Islet precursor cell (in vitro differentiated cells): ENCODE measurements around the gene GNAT1.

Experiments used
- DNase-seq: peaks from one replicate; pipeline ENCODE4 v3.0.0-alpha.2; 2018

The GNAT1 gene

GRCh38 chr3:50163572-50164455, 27.6 kb upstream of the GNAT1 start:
- DNase-seq = no peak

- DNase-seq = no peak
Measured at GRCh38 chr3:50164481-50164880, 26.9 kb upstream of the GNAT1 start.

GRCh38 chr3:50164984-50165909, 26.2 kb upstream of the GNAT1 start:
- peak; percentile 85 for DNase-seq

GRCh38 chr3:50165910-50166538, 25.4 kb upstream of the GNAT1 start:
- DNase-seq = no peak

DNA sequence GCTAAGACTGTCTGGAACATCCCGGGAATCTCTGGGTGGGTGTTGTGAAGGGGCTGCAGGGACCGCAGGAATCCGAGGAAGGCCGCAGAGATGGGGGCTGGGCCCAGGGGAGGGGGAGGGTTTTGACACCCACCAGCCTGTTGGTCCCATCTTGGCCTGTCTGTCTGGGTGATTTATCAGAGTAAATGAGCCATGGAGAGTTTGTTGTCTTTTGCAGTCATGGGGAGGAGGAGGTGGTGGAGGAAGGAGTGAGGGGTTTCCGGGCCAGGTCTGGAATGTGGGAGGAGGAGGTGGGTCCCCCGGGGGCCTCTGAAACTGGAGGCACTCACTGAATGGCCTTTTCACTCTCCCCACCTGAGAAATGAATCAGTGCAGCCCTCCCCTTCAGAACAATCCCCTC, 24.8 kb upstream of the GNAT1 start:
- DNase-seq = no peak

DNA sequence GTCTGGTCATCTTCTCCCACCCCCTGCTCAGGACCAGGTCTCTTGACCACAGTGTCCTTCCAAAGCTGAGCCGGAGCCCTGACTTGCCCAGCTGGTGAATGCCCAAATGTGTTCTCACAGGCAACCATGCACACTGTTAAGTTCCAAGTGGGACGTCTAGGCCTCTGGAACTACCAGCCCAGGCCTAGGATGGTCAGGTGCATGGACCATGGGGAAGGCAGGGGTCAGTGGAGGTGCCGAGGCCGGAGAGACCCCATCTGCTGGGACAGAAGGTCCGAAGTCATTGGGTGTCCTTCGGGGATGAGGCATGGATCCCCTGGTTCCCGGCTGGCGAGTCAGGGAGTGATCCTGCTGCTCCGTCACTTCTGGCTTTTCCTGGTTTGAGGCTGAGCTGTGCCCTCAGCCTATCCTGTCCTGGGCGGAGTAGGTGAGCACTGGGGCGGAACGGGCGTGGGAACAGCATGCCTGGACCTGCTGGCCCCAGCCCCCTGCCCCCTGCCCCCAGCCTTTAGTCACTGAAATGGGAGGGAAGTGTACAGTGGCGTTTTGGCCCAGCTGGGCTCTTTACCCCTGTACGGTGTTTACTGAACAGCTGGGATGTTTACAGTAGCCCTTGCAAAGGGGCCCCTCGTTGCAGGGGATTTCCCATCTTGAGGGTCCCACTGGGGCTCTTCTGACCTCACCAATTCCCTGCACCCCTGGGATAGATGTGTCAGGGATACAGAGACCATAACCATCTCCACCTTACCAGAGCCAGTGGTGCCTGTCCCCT, 24.2 kb upstream of the GNAT1 start:
- DNase-seq = no peak

GRCh38 chr3:50167841-50168209, 23.6 kb upstream of the GNAT1 start:
- DNase-seq = no peak

GRCh38 chr3:50168388-50168787, 23.0 kb upstream of the GNAT1 start:
- DNase-seq = no peak

DNA sequence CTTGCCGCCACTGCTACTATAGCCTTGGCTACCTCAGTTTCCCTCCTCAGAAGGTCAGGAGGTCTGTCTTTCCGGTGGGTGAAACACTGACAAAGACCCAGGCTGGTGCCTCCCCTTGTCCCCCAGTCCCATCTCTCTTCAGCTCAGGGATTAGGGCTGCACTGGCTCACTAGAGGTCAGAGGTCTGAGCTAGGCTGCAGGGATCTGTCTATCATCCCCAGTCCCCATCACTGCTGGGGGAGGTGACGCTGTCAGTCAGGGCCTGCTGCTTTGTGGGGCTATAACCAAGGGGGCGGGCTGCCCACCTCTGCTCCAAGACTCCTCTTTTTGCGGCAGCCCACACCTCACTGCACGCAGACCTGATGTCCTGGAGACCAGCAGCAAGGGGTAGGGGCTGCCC, 22.6 kb upstream of the GNAT1 start:
- DNase-seq = no peak

DNA sequence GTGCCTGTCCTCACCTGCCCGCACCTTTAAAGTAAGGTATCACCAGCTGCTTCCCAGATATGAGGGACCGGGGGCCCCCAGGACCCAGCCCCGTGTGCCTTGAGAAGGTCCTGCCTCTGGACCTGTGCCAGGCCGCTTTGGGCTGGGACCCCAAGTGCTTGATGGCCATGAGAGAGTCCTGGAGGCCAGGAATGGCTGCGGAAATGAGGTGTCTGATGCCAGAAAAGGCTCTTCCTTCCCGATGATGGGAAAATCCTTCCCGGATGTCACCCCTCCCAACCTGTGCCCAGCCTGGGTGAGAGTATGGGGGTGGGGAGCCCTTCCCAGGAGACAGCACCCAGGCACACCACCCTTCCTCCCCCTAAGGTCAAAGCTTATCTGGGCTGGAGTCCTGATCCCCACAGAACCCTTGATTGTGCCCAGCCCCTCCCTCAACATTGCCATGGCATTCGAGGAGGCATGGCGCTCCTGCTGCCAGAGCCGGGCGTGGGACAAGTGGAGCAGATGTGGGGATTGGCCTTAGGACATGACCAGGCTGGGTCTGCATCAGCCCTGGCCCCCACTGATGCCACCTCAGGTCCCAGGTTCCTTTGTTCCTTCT, 22.1 kb upstream of the GNAT1 start:
- no peak for DNase-seq

DNA sequence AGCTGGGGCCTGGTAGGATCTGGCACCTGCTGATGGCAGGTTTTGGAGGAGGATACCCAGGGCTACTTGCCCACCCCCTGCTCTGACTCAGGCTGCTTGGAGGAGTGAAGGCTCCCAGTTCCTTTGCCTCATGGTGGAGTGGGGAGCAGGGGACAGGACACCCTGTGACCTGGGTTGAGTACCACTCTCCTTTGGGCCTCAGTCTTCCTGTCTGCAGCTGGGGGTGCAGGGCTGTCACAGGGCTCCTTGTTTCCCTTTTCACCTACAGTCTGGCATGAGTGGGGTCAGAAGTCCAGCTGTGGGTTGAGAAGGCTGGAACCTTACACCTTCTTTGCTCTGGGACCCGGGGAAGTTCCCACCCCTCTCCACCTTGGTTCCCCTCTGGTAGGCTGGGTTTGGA, 21.6 kb upstream of the GNAT1 start:
- no peak for DNase-seq

GRCh38 chr3:50170689-50171088, 20.7 kb upstream of the GNAT1 start:
- DNase-seq = no peak

DNA sequence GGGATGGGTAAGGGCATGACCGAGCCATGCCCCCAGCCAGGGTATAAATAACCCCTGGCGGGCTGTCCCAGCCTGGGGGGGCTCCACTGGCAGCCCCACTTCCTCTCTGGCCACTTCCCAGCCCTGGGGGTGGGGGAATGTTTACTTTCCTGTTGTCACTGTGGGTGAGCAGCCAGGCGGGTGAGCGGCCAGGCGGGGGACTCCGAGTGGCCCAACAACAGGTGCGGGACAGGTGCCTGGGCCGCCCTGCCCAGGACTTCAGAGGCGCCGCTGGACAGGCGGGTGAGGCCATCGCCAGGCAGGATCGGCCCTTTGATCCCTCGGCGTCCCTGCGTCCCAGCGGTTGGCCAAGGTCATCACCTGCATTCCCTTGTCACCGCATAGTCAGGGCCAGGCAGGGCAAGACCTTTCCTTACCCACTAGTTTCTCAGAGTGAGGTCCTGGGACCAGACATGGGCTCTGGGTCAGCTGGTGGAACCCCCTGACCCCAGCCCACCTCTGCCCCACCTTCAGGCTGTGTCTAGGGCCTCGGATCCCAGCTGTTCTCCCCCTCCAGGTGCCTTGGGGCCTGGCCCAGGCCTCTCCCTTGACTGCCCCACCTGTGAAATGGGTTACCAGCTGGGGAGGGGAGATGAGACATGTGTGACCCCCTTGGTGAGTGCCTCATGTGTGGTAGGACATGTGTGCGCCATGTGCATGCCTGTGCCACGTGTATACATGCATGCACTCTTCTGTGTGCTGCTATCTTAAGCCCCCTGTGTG, 19.7 kb upstream of the GNAT1 start:
- DNase-seq = no peak

DNA sequence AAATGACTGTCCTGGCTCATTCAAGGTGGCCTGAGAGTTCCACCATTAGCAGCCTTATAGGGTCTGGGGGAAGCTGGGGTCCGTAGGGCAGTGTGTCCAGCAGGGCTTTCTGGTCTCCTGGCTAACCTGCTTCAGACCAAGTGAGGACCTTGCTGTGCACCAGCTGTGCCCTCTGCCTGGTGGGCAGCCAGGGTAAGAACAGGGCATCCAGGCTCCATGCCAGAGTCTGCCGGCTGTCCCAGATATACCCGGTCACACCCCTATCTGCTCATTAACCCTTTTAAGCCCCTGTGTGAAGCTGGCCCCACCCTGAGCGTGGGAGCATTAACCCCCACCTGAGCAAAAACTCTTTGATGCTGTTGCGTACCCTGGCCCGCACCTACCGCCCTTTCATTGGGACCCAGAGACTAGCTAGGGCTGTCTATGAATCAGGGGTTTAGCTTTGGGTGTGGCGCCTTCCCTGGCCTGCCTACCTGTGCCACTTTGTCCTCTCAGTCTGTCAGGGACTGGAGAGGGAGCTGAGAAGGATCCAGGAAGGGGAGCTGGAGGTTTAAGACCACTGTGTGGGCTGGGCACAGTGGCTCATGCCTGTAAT, 18.7 kb upstream of the GNAT1 start:
- DNase-seq = no peak

DNA sequence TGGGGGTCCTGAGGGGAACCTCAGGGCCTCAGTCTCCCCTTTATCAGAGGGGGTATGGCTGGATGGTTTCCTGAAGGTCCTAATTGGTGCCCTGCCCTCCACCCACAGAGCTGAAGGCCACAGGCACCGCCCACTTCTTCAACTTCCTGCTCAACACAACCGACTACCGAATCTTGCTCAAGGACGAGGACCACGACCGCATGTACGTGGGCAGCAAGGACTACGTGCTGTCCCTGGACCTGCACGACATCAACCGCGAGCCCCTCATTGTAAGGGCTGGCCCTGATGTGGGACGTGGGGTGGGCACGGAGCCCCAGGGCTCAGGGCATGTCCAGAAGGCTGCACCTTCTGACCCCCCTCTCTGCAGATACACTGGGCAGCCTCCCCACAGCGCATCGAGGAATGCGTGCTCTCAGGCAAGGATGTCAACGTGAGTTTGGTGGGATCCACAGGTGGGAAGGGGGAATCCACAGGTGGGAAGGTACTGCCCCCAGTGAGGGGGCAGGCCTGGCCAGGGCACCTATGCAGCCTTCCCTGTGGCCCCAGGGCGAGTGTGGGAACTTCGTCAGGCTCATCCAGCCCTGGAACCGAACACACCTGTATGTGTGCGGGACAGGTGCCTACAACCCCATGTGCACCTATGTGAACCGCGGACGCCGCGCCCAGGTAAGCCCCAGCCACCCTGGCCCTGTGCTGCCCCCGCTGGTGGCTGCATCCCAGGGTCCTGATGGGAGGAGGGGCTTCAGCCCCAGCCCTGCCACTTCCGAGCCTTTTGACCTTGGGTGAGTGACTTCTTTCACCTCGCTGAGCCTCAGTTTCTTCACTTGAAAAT, 17.5 kb upstream of the GNAT1 start:
- no peak for DNase-seq

DNA sequence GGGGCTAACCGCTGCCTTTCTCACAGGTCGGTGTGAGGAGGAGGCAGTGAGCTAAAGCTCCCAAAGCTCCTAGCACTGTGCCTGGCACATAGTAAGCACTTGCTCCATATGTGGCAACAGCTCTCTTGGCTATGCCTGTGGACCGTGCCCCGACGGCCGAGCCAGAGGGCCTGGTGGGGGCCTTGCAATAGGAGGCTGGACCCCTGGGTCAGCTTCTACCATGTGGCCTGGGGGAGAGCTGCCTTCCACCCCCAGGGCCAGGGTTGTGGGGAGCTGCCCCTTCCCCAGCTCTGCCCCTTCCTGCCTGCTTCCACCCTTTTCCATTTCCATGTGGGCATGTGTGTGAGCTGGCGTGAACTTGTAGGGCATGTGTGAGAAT, 16.9 kb upstream of the GNAT1 start:
- DNase-seq = no peak

DNA sequence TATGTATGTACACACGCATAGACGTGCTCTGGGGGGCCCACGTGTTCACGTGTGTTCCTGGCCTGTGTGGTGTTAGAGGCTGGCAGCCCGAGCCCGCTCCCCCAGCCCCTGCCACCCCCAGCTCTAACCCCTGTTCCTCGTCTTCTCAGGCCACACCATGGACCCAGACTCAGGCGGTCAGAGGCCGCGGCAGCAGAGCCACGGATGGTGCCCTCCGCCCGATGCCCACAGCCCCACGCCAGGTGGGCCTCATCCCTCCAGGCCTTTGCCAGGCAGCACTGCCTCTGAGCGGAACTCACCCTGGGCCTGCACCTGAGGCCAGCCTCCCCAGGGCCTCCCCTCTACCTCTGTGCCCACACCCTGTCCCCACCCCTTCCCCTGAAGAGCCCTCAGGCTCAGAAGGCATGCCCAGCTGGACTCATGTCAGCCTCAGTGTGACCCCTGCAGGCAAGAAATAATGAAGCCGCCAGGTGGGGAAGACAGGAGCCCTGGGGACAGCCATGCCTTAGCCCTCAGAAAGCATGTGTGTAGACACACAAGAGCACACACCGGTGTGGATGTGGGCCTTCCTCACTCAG, 16.4 kb upstream of the GNAT1 start:
- DNase-seq = no peak

DNA sequence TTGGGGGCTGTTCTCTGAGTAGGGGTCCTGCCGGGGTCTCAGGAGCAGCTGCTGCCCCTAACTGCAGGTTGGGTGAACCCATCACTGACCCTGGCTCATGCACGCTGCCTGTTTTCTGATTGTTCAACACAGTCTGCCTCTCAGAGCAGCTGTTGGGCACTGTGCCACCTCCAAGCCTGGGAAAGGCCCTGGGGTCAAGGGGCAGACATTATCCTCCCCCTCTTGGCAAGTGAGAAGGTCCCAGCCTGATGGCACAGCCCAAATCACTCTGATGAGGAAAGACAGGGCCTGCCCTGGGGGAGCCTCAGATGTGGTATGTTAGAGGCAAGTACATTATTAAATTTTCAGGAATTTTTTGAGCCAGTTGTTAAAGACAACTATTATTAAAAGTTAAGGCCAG, 14.1 kb upstream of the GNAT1 start:
- DNase-seq = no peak

DNA sequence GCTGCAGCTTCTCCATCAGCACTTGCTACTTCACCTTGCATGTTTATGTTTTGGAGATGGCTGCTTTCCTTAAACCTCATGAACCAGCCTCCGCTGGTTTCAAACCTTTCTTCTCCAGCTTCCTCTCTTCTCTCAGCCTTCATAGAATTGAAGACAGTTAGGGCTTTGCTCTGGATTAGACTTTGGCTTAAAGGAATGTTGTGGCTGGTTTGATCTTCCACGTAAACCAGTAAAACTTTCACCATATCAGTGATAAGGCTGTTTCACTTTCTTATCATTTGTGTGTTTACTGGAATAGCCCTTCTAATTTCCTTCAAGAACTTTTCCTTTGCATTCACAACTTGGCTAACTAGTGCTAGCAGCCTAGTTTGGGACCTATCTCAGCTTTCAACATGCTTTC, 11.7 kb upstream of the GNAT1 start:
- DNase-seq = no peak

DNA sequence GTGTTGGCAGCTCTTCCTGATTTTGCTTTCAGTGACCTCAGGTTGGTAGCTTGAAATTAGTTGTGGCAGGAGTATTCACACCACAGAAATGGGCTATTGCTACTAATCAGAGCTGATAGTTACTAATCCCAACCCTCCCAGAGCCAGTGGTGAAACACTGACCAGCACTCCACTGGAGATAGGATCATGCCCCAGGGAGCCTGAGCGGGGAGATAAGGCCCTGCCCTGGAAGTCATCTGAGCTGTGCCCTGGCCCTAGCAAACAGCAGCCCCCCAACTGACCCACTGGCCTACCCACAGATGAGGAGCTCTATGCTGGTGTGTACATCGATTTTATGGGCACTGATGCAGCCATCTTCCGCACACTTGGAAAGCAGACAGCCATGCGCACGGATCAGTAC, 9.4 kb upstream of the GNAT1 start:
- DNase-seq = no peak
